ENCODE results near the gene SUPT6H. TPM values are rescaled to one million over a fixed set of nuclear protein-coding genes. Genes with fewer than 3 reads are reported as not detected.
A peak's percentile ranks its signal among the peaks of the same experiment; 100 is the strongest.

Gene SUPT6H
- total RNA-seq, 4 donors from 2014 or later: 61.5 to 101 (median 96.0) TPM

DNA sequence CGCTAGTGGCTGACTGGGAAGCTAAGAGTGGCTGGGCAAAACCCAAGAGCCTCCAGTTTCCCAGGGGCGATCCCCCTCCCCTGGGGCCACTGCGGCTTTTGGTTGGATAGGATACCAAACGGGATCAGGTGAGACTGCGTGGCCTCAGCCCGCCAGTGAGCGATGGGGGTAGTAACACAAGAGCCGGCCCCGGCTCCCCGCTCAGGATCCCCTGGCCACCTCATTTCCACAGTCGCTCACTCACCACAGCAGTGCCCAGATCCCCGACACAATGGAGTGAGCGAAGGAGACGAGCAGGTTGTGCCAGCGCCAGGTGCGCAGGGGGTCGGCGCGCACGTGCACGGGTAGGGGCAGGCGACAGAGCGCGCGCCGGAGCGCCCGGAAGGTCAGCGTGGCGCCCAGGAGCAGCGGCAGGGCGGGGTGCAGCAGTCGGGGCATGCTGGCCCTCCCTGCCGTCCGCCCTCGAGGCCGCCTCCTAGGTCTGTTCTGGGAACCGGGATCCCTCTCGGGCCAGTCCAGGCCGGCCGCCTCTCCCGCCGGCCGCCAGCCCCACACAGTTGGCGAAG lies 63.7 kb downstream of the SUPT6H start:
- peaks cover 9 to 42% (median 20%) of the 10 kb centered on the region in 4 donors for H3K4me1 ChIP-seq
- H3K27me3 ChIP-seq: no peaks in the 10 kb centered on the region
- DNase-seq: peak in 1 of 3 donors; percentile 80
- peak overlapping the region; percentile 71 to 87 (median 76) for H3K4me3 ChIP-seq
- no peaks in the 10 kb centered on the region for H3K9me3 ChIP-seq
- H3K27ac ChIP-seq: peak overlapping the region; percentile 95 to 100 (median 98)
- peaks cover 0 to 34% (median 0%) of the 10 kb centered on the region in 3 donors for H3K36me3 ChIP-seq
- TF ChIP-seq, protein P1, sequence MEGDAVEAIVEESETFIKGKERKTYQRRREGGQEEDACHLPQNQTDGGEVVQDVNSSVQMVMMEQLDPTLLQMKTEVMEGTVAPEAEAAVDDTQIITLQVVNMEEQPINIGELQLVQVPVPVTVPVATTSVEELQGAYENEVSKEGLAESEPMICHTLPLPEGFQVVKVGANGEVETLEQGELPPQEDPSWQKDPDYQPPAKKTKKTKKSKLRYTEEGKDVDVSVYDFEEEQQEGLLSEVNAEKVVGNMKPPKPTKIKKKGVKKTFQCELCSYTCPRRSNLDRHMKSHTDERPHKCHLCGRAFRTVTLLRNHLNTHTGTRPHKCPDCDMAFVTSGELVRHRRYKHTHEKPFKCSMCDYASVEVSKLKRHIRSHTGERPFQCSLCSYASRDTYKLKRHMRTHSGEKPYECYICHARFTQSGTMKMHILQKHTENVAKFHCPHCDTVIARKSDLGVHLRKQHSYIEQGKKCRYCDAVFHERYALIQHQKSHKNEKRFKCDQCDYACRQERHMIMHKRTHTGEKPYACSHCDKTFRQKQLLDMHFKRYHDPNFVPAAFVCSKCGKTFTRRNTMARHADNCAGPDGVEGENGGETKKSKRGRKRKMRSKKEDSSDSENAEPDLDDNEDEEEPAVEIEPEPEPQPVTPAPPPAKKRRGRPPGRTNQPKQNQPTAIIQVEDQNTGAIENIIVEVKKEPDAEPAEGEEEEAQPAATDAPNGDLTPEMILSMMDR (IDR thresholded peaks at IDR 0.05): peak in 1 of 6 experiments; percentile 4
- TF ChIP-seq POLR2A (IDR thresholded peaks at IDR 0.05): peak in 1 of 2 donors; percentile 36

DNA sequence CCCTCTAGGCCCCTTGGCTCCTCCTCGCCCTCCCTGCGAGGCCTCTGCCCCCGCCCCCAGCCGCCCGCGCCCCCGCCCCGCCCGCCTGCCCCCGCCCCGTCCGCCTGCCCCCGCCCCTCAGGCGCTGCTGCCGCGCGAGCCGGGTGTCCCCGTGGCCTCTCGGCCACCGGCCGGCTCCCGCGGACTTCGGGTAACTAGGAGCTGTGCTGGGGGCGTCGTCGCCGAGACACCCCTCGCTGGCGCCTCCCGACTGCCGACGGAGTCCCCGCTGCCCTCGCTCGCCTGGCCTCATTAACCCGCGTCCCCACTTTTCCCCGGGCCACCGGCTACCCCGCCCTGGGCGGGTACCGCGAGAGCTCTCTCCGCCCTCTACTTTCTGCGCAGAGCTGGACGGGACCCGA lies 64.2 kb downstream of the SUPT6H start, which contains the start of gene TLCD1:
TLCD1 (minus strand) TSS at position 8 of the 401 bp plus-strand sequence. CDS start 136 bp downstream, outside the sequence.
- TF ChIP-seq, protein P1 (IDR thresholded peaks at IDR 0.05): no peak
- TF ChIP-seq POLR2A (IDR thresholded peaks at IDR 0.05): no peak
- DNase-seq: peak; percentile 55 to 89 (median 89)
- peaks cover 0 to 34% (median 0%) of the 10 kb centered on the region in 3 donors for H3K36me3 ChIP-seq
- peaks cover 4 to 37% (median 15%) of the 10 kb centered on the region in 4 donors for H3K4me1 ChIP-seq
- no peaks in the 10 kb centered on the region for H3K27me3 ChIP-seq
- no peaks in the 10 kb centered on the region for H3K9me3 ChIP-seq
- peak within 1 kb of the TSS; percentile 95 to 100 (median 98) for H3K27ac ChIP-seq
- H3K4me3 ChIP-seq: peak within 1 kb of the TSS; percentile 71 to 87 (median 76)

DNA sequence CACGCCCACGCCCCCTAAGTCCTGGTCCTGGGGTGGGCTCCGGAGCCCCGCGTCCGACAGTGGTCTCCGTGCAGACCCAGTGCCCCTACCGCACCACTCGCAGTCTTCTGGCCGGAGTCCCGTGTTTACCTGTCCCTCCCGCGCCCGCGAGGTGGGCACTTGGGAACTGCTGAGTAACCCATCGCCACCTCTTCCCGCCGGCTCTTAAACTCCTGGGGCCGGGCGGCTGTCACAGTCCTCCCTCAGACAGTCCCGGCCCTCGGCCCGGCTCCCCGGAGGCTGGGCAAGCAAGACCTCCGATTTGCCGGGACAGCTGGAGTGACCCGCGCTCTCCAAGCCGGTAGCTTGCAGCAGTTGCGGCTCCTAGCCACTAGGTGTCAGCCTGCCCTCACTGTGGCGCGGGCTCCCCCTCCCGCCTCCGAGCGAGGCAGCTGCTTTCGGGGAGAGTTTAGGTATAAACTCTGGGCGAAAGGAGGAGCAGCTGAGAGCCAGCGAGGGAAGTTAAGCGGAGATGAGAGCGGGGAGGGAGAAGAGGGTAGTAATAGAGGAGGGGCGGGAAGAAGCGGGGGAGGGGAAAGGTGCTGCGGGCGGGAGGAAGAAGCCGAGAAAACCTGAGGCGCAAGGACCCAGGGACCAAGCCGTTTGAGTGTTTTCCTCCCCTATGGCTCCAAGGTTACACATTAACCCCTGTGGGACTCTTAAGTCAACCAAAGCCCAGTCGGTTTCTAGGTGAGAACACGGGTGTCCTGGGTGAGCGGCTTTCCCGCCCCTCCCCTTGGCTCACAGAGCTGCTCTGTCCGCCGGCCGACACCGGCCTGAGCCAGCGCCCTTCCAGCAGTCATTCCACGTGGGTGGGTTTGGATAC lies 64.9 kb downstream of the SUPT6H start:
- H3K36me3 ChIP-seq: peaks cover 0 to 28% (median 0%) of the 10 kb centered on the region in 3 donors
- peak; percentile 94 to 97 (median 96) for DNase-seq
- no peaks in the 10 kb centered on the region for H3K27me3 ChIP-seq
- H3K9me3 ChIP-seq: no peaks in the 10 kb centered on the region
- TF ChIP-seq, protein P1 (IDR thresholded peaks at IDR 0.05): peak; percentile 99 to 100 (median 100)
- TF ChIP-seq POLR2A (IDR thresholded peaks at IDR 0.05): peak; percentile 46 to 54
- H3K4me3 ChIP-seq: peak overlapping the region; percentile 71 to 87 (median 76)
- H3K4me1 ChIP-seq: peaks cover 0 to 31% (median 11%) of the 10 kb centered on the region in 4 donors
- H3K27ac ChIP-seq: peak overlapping the region; percentile 95 to 100 (median 98)

DNA sequence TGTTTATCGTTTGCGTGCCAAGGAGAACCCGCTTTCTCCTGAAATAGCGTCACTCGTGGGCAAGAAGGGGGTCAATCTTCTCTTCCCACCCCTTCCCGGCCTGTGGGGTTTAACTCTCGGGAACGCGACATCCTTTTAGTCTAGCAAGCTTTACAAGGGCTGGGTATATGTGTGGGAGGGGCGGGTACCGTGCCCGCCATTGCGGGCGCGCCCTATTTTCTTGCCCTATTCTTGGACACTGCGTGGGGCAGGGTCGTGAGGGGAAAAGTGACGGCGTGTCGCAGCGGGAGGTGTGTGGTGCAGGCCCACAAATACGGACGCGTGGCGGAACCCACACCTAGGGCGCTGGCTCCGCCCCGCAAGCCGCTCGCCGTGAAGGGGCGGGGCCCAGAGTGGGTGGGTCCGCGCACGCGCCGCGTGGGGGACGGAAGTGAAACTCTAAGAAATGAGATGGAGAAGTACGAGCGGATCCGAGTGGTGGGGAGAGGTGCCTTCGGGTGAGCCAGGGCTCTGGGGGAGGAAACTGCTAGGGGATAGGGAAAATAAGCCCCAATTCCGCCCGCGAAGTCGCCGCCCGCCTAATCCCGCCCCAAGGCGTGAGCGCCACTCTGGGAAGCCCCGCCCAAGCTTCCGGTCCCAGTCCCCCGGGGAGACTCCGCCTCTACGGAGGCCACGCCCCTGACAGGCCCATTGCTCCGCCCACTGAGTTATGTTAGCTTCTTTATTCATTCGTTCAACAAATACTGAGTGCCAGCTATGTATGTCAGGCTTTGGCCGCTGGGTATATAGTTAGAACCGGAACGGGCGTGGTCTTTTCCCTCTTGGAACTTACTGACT lies 66.6 kb downstream of the SUPT6H start, which contains the start of gene NEK8:
NEK8 (plus strand) TSS at position 425 of the 837 bp plus-strand sequence; CDS start at position 451, 26 bp downstream.
- Histone ChIP-seq H3K27me3 (no peaks in the 10 kb centered on the region), H3K4me3 (peak within 1 kb of the TSS; percentile 71 to 87 (median 76)), H3K4me1 (peaks cover 0 to 28% (median 8%) of the 10 kb centered on the region in 4 donors), H3K9me3 (no peaks in the 10 kb centered on the region), H3K36me3 (peaks cover 0 to 10% (median 0%) of the 10 kb centered on the region in 3 donors), H3K27ac (peak within 1 kb of the TSS; percentile 95 to 100 (median 98))
- peak; percentile 98 to 99 (median 99) for DNase-seq
- TF ChIP-seq, protein P1 (IDR thresholded peaks at IDR 0.05): peak in 3 of 6 experiments; percentile 11 to 30 (median 12)
- peak; percentile 34 to 63 for TF ChIP-seq POLR2A (IDR thresholded peaks at IDR 0.05)

DNA sequence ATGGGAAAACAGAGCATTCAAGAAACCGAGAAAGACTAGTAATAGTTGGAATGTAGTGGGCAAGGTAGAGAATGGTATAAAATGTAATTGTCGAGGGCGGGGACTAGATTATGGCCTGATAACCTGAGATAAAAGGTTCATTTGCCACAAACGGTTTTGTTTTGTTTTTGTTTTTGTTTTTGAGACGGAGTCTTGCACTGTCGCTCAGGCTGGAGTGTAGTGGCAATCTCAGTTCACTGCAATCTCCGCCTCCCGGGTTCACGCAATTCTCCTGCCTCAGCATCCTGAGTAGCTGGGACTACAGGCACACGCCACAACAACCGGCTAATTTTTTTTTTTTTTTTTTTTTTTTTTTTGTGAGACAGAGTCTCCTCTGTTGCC lies 67.9 kb downstream of the SUPT6H start:
- Histone ChIP-seq H3K9me3 (no peaks in the 10 kb centered on the region), H3K4me1 (peaks cover 0 to 28% (median 8%) of the 10 kb centered on the region in 4 donors), H3K27me3 (no peaks in the 10 kb centered on the region), H3K4me3 (no peak overlapping the region), H3K27ac (peak overlapping the region in 3 of 4 donors; percentile 97 to 100 (median 99)), H3K36me3 (no peaks in the 10 kb centered on the region)
- TF ChIP-seq, protein P1 (IDR thresholded peaks at IDR 0.05): no peak
- TF ChIP-seq POLR2A (IDR thresholded peaks at IDR 0.05): no peak
- peak in 1 of 3 donors; percentile 48 for DNase-seq
